ENCODE measurements around the gene ZFP91. TPM values are rescaled to one million over a fixed set of nuclear protein-coding genes. Genes with fewer than 3 reads are reported as not detected.
"Not testable (repeated sequence)": the region's sequence is repeated elsewhere in the genome, so short reads cannot be mapped to it uniquely, and the experiment has no call there.

Gene ZFP91
- total RNA-seq, 1 donor from 2014 or later, result 38.6 TPM

DNA sequence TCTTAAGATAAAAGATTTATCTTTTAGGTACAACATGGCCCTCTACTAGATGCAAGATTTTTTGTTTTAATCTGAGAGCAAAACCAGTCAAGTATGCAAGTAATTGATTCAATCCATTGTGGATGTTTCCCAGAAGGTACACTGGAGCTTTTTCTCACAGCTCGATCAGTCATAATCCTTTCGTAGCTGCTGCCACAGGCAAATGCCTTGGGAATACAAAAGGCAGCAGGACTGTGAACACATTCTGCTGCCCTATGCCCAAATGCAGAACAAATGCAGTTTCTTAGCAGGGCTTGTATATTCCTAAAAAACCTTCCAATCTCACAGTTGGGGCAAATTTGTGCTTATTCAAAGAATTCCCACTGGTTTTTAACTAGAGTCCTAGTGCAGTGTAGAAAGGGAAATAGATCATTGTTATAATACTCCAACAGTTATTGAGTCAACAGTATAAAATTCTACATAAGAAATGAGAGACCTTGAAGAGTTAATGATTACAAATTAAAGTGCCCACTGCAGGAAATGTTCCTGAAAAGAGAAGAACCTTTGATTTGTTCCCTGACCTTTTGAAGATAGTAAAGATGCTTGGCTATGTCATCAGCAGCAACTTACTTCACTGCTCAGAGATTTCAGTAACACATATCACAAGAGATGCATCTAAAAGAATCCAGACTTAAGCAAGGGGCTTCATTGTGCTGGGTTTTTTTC lies 17.3 kb upstream of the ZFP91 start:
- DNase-seq (ENCODE audit: low read depth), result no peak
- H3K4me3 ChIP-seq (ENCODE audit: low read depth, low read length), result no peak overlapping the region
- H3K27me3 ChIP-seq (ENCODE audit: control insufficient read depth, insufficient read depth, low read length), result no peaks in the 10 kb centered on the region
- TF ChIP-seq, protein P1, sequence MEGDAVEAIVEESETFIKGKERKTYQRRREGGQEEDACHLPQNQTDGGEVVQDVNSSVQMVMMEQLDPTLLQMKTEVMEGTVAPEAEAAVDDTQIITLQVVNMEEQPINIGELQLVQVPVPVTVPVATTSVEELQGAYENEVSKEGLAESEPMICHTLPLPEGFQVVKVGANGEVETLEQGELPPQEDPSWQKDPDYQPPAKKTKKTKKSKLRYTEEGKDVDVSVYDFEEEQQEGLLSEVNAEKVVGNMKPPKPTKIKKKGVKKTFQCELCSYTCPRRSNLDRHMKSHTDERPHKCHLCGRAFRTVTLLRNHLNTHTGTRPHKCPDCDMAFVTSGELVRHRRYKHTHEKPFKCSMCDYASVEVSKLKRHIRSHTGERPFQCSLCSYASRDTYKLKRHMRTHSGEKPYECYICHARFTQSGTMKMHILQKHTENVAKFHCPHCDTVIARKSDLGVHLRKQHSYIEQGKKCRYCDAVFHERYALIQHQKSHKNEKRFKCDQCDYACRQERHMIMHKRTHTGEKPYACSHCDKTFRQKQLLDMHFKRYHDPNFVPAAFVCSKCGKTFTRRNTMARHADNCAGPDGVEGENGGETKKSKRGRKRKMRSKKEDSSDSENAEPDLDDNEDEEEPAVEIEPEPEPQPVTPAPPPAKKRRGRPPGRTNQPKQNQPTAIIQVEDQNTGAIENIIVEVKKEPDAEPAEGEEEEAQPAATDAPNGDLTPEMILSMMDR (IDR thresholded peaks at IDR 0.05; ENCODE audit: insufficient read depth, low read length, poor library complexity, severe bottlenecking), result no peak
- H3K36me3 ChIP-seq (ENCODE audit: control insufficient read depth, insufficient read depth, low read length), result no peaks in the 10 kb centered on the region

GRCh38 chr11:58562375-58562800 lies 16.5 kb upstream of the ZFP91 start:
- DNase-seq (ENCODE audit: low read depth), result no peak
- H3K4me3 ChIP-seq (ENCODE audit: low read depth, low read length), result no peak overlapping the region
- no peaks in the 10 kb centered on the region for H3K36me3 ChIP-seq (ENCODE audit: control insufficient read depth, insufficient read depth, low read length)
- TF ChIP-seq, protein P1 (IDR thresholded peaks at IDR 0.05; ENCODE audit: insufficient read depth, low read length, poor library complexity, severe bottlenecking), result no peak
- no peaks in the 10 kb centered on the region for H3K27me3 ChIP-seq (ENCODE audit: control insufficient read depth, insufficient read depth, low read length)

DNA sequence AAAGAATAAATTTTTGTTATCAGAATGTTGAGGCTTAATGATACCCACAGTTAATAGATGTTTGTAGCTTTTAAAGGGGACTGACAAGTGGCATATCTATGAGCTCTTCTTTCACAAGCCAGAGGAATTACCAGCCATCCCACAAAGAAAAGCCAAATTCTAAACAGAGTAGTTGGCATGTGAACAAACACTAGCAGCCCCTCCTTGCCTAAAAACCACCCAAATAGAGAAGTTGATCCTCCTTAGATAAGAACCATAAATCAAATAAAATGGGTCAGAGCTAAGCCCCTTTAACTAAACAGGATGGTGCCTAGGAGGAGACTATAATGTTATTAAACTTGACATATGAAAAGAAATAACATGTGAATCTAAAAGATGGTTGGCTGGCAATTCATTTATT lies 14.6 kb upstream of the ZFP91 start:
- TF ChIP-seq, protein P1 (IDR thresholded peaks at IDR 0.05; ENCODE audit: insufficient read depth, low read length, poor library complexity, severe bottlenecking), result no peak
- no peak for DNase-seq (ENCODE audit: low read depth)
- H3K4me3 ChIP-seq (ENCODE audit: low read depth, low read length), result no peak overlapping the region
- no peaks in the 10 kb centered on the region for H3K36me3 ChIP-seq (ENCODE audit: control insufficient read depth, insufficient read depth, low read length)
- H3K27me3 ChIP-seq (ENCODE audit: control insufficient read depth, insufficient read depth, low read length), result no peaks in the 10 kb centered on the region

GRCh38 chr11:58567889-58568512 lies 10.9 kb upstream of the ZFP91 start:
- no peak overlapping the region for H3K4me3 ChIP-seq (ENCODE audit: low read depth, low read length)
- H3K27me3 ChIP-seq (ENCODE audit: control insufficient read depth, insufficient read depth, low read length), result no peaks in the 10 kb centered on the region
- no peaks in the 10 kb centered on the region for H3K36me3 ChIP-seq (ENCODE audit: control insufficient read depth, insufficient read depth, low read length)
- TF ChIP-seq, protein P1 (IDR thresholded peaks at IDR 0.05; ENCODE audit: insufficient read depth, low read length, poor library complexity, severe bottlenecking), result peak; percentile 74
- DNase-seq (ENCODE audit: low read depth), result no peak

DNA sequence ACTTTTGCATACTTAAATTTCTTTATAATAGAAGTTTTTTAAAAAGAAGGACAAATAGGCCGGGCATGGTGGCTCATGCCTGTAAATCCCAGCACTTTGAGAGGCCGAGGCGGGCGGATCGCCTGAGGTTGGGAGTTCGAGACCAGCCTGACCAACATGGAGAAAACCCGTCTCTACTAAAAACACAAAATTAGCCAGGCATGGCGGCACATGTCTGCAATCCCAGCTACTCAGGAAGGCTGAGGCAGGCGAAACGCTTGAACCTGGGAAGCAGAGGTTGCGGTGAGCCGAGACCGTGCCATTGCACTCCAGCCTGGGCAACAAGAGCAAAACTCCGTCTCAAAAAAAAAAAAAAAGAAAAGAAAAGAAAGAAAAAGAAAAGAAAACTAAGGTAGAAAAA lies 6.0 kb upstream of the ZFP91 start:
- H3K27me3 ChIP-seq (ENCODE audit: control insufficient read depth, insufficient read depth, low read length); H3K4me3 ChIP-seq (ENCODE audit: low read depth, low read length); DNase-seq (ENCODE audit: low read depth); H3K36me3 ChIP-seq (ENCODE audit: control insufficient read depth, insufficient read depth, low read length): not testable (repeated sequence)

GRCh38 chr11:58573451-58574104 lies 5.3 kb upstream of the ZFP91 start:
- Histone ChIP-seq H3K36me3 (ENCODE audit: control insufficient read depth, insufficient read depth, low read length) (no peaks in the 10 kb centered on the region), H3K27me3 (ENCODE audit: control insufficient read depth, insufficient read depth, low read length) (no peaks in the 10 kb centered on the region), H3K4me3 (ENCODE audit: low read depth, low read length) (no peak overlapping the region)
- DNase-seq (ENCODE audit: low read depth), result no peak
- TF ChIP-seq, protein P1 (IDR thresholded peaks at IDR 0.05; ENCODE audit: insufficient read depth, low read length, poor library complexity, severe bottlenecking), result no peak

Measured in kidney epithelial cell (primary cell).